Osteocyte (in vitro differentiated cells): ENCODE results near the gene CDH13. TPM values are rescaled to one million over a fixed set of nuclear protein-coding genes. Genes with fewer than 3 reads are reported as not detected.

Experiments
- DNase-seq: peaks from one replicate; pipeline ENCODE4 v3.0.0; 2021; ENCODE audit warnings: mixed read lengths; ENCODE audit not compliant: unreplicated experiment; ENCODE audit errors: extremely low spot score
- H3K27ac Mint-ChIP-seq: one replicate; pipeline ENCODE4 v1.8.0; 2021; ENCODE audit warnings: mild to moderate bottlenecking, mixed read lengths; ENCODE audit not compliant: unreplicated experiment
- H3K27me3 Mint-ChIP-seq: one replicate; pipeline ENCODE4 v1.8.0; 2021; ENCODE audit warnings: mixed read lengths; ENCODE audit not compliant: unreplicated experiment
- H3K36me3 Mint-ChIP-seq: one replicate; pipeline ENCODE4 v1.8.0; 2021; ENCODE audit warnings: mixed read lengths; ENCODE audit not compliant: unreplicated experiment
- H3K4me1 Mint-ChIP-seq: one replicate; pipeline ENCODE4 v1.8.0; 2021; ENCODE audit warnings: mixed read lengths; ENCODE audit not compliant: unreplicated experiment
- H3K4me3 Mint-ChIP-seq: one replicate; pipeline ENCODE4 v1.8.0; 2021; ENCODE audit warnings: mild to moderate bottlenecking, moderate library complexity, mixed read lengths; ENCODE audit not compliant: unreplicated experiment
- H3K9me3 Mint-ChIP-seq: one replicate; pipeline ENCODE4 v1.8.0; 2021; ENCODE audit warnings: mixed read lengths; ENCODE audit not compliant: unreplicated experiment
- total RNA-seq: library from RNA; stranded (reverse); gene quantifications from 2 replicates; pipeline ENCODE4 v1.2.1, GENCODE V29; 2021
- TF ChIP-seq, protein P1 (sequence below): fragments of 200-600 bp; sonication (generic); IDR thresholded peaks from 2 replicates; pipeline ENCODE4 v1.5.0; 2021; ENCODE audit warnings: antibody characterized with exemption, mild to moderate bottlenecking, moderate library complexity

Gene CDH13
- total RNA-seq, 1 donor from 2014 or later = 27.0 TPM

DNA sequence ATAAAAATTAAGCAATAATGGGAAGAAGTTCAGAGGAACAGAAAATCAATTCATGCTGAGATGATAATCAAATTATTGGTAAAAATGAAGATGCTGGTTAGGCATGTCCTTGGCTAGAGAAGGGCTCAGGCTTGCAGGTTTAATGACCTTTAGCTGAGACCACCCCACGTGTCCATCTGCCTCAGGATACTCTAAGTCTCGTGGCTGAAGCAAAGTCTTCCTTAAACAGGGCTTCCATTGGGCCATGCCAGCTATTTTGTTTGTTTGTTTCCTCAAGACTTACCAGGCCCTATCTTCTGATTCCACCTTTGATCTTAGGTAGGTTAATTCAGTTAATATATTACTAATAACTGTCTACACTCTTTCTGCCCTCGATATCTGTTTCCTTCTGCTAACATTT is 366.0 kb downstream of the CDH13 start:
- Mint-ChIP-seq H3K4me3 (no peak overlapping the region), H3K36me3 (no peaks in the 10 kb centered on the region), H3K4me1 (peaks cover 12% of the 10 kb centered on the region), H3K9me3 (no peaks in the 10 kb centered on the region), H3K27ac (no peak overlapping the region), H3K27me3 (no peaks in the 10 kb centered on the region)
- DNase-seq = no peak
- TF ChIP-seq, protein P1, sequence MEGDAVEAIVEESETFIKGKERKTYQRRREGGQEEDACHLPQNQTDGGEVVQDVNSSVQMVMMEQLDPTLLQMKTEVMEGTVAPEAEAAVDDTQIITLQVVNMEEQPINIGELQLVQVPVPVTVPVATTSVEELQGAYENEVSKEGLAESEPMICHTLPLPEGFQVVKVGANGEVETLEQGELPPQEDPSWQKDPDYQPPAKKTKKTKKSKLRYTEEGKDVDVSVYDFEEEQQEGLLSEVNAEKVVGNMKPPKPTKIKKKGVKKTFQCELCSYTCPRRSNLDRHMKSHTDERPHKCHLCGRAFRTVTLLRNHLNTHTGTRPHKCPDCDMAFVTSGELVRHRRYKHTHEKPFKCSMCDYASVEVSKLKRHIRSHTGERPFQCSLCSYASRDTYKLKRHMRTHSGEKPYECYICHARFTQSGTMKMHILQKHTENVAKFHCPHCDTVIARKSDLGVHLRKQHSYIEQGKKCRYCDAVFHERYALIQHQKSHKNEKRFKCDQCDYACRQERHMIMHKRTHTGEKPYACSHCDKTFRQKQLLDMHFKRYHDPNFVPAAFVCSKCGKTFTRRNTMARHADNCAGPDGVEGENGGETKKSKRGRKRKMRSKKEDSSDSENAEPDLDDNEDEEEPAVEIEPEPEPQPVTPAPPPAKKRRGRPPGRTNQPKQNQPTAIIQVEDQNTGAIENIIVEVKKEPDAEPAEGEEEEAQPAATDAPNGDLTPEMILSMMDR = no peak

DNA sequence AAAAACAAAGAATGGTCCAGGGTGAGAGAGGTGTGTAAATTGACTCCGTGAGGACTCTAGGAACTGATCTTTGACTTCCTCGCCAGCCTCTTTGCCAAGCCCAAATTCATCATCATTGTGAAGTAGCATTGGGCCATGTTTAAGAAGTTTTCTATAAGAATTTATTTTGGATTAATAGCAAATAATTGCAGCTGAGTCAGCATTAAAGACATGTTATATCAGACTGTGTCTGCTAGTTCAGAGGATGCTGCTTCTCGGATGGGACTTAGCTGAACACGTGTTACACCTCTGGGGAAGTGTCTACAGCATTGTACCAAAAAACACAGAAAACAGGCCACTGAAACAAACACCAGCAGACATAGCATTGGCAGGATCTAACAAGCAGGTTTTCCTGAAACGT is 366.6 kb downstream of the CDH13 start:
- TF ChIP-seq, protein P1 = no peak
- peaks cover 12% of the 10 kb centered on the region for H3K4me1 Mint-ChIP-seq
- H3K27ac Mint-ChIP-seq = no peak overlapping the region
- DNase-seq = no peak
- H3K27me3 Mint-ChIP-seq = no peaks in the 10 kb centered on the region
- no peaks in the 10 kb centered on the region for H3K36me3 Mint-ChIP-seq
- no peaks in the 10 kb centered on the region for H3K9me3 Mint-ChIP-seq
- no peak overlapping the region for H3K4me3 Mint-ChIP-seq

DNA sequence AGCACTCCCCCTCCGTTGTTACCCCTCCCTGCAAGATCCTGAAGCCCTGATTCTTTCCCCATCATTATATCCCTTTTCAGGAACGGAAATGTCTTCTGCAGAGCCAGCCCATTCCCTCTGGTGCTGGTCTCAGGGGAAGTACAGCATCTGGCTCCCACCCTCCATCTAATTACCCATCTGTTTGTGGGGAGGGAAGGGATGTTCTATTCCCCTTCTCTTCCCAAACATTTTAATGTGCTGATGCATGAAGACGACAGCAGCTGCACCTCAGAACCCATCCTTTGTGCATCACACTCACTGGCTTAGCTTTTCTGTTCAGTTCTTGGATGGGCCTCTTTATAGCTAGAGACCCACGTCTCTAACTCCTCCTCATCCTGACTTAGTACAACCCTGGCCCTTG is 367.2 kb downstream of the CDH13 start:
- Mint-ChIP-seq H3K4me3 (no peak overlapping the region), H3K27ac (no peak overlapping the region), H3K36me3 (no peaks in the 10 kb centered on the region), H3K9me3 (no peaks in the 10 kb centered on the region), H3K4me1 (peaks cover 11% of the 10 kb centered on the region), H3K27me3 (no peaks in the 10 kb centered on the region)
- no peak for DNase-seq
- TF ChIP-seq, protein P1 = no peak

DNA sequence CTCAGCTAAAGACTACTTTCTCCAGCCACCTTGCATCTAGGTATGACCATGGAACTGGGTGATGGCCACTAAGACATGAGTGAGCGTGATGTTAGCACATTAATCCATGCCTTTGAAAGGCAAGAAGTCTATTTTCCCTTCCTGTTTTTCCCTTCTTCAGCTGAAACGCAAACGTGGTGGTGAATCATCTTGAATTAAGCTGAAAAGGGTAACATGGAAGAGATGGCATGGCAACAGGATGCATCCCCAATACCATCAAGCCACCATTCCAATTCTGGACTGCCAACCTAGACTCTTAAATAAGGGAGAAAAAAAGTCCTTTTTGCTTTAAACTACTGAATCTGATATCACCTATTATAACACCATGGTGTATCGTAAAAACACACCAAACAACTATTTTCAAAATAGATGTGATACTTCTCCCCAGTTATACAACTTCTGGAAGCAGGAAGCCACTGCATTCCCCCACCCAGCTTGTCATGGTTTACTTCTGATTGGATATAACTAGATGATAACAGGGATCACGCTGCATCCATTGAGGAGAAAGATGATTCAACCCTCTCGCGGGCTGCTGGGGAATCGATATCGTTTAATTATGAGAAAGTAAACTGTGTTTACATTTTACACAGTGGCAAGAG is 368.6 kb downstream of the CDH13 start:
- DNase-seq = no peak
- Mint-ChIP-seq H3K4me3 (no peak overlapping the region), H3K27me3 (no peaks in the 10 kb centered on the region), H3K27ac (no peak overlapping the region), H3K9me3 (no peaks in the 10 kb centered on the region), H3K4me1 (peaks cover under 1% of the 10 kb centered on the region), H3K36me3 (no peaks in the 10 kb centered on the region)
- TF ChIP-seq, protein P1 = no peak

- Mint-ChIP-seq H3K36me3 (no peaks in the 10 kb centered on the region), H3K27ac (no peak overlapping the region), H3K27me3 (no peaks in the 10 kb centered on the region), H3K4me1 (no peaks in the 10 kb centered on the region), H3K4me3 (no peak overlapping the region), H3K9me3 (no peaks in the 10 kb centered on the region)
- DNase-seq = no peak
- TF ChIP-seq, protein P1 = no peak
These were observed 369.2 kb downstream of the CDH13 start for GRCh38 chr16:82995924-82996441.
